Right ventricle myocardium superior (tissue), 1 donor: ENCODE measurements around the gene DYRK1B. TPM values are rescaled to one million over a fixed set of nuclear protein-coding genes. Genes with fewer than 3 reads are reported as not detected.

Source experiments
- ATAC-seq: fragments of 200-7000 bp; cut with Tn5 transposase; one replicate; pipeline ENCODE4 v1.9.1; 2020; ENCODE audit warnings: mild to moderate bottlenecking; ENCODE audit not compliant: poor library complexity
- DNase-seq: peaks from one replicate; pipeline ENCODE4 v3.0.0-alpha.2; 2020
- intact Hi-C: fragments of 100-400 bp; cut with DNase I; formaldehyde crosslinking; loops from one replicate; pipeline ENCODE4 v1.11.2; 2022
- total RNA-seq: library from RNA; stranded (reverse); fragmentation: NEBNext Ultra II Directional; extraction: Animal tissue kit (Norgen Biotek cat#: 25700); gene quantifications from one replicate; pipeline ENCODE4 v1.2.1, GENCODE V29; 2021
- donor health status: DM: no; HTN: yes; CAD: no; lungs with severe emphysema.

The DYRK1B gene
- total RNA-seq, 1 donor from 2014 or later = 16.8 TPM

GRCh38 chr19:39837978-39838377 is 4.0 kb upstream of the DYRK1B start:
- ATAC-seq (no peak), DNase-seq (no peak)
- intact Hi-C loops = no loop called here

- DNase-seq (no peak), ATAC-seq (no peak)
- intact Hi-C loops = no loop called here
These were observed 402 bp upstream of the DYRK1B start for GRCh38 chr19:39834287-39834841.

DNA sequence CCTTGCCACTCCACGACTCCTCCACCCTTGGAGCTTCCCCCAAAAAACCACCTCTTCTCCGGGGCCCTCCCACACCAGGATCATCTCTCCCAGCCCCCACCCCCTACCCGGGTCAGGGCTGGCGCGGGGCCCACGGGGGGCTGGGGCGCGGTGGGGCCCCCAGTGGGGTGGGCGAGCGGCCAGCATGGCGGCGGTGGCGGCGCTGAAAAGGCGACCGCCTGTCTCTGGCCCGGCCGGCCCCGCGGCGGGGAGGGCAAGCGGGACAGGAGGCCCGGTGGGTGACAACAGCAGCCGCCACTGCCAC is 850 bp downstream of the DYRK1B start:
- no peak for ATAC-seq
- intact Hi-C loops = no loop called here

GRCh38 chr19:39832341-39833083 is 1.4 kb downstream of the DYRK1B start:
- DNase-seq = no peak
- intact Hi-C loops = no loop called here
- ATAC-seq = no peak

More for the DNA sequence above, 850 bp downstream of the DYRK1B start:
- DNase-seq = no peak

GRCh38 chr19:39831679-39832078 is 2.3 kb downstream of the DYRK1B start:
- no peak for ATAC-seq
- no peak for DNase-seq
- intact Hi-C loops = no loop called here

DNA sequence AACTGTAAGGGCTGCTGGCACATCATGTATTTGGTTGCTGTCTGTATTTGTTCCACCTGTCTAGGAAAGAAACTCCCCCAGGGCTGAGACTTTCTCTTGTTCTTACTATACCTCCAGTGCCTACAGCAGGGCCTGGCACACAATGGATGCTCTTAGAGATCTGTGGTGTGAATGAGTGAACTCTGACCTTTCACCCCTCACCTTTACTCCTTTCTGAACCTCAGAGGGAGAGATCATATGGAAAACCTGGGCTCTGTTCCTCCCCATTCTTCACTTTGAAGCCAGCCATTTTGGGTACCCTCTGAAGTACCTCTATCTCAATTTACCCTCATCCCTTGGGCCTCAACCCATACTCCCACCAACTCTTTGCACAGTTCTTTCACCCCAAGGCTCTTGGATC is 3.1 kb downstream of the DYRK1B start:
- DNase-seq (no peak), ATAC-seq (no peak)
- intact Hi-C loops = no loop called here

DNA sequence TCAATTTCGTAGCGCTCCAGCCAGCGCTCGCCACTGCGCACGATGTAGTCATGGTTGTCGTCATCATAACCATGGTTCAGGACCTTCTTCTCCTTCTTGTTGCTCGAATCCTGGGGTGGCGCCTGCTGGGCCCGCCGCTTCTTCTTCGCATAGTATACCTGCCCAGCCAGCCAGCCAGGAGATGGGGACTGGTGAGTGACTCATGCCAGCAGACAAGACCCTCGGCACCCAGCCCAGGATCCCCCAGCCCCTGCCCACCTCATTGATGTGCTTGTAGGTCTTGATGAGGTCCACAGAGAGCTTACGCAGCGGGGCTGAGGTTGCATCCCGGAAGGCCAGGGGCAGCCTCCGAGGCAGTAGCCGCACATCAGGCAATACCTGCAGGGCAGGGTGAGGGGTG is 3.6 kb downstream of the DYRK1B start:
- ATAC-seq (no peak), DNase-seq (no peak)
- intact Hi-C loops = no loop called here

DNA sequence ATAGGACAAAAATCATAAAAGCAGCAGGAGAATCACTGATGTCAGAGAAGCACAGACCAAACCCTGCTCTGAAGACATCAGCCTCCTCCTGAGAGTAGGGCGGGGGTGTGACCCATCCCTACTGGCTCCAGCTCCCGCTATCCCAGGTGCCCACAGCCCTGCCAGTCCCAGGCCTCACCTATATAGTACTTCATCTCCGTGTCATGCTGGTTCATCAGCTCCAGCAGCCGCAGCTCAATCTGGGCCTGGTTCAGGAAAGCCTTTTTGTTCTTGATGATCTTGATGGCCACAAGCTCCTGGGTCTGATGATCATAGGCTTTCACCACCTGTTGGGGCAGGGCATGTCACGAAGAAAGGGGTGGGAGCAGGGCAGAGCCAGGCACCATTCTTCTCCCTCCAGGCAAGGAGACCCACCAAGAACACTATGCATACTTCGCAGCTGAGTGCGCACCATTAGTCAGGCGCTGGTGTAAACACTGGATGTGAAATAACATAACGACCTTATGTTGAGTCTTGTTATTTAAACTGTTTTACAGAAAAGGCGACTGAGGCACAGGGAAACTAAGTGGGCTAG is 4.2 kb downstream of the DYRK1B start:
- intact Hi-C loops = no loop called here
- DNase-seq (no peak), ATAC-seq (no peak)

DNA sequence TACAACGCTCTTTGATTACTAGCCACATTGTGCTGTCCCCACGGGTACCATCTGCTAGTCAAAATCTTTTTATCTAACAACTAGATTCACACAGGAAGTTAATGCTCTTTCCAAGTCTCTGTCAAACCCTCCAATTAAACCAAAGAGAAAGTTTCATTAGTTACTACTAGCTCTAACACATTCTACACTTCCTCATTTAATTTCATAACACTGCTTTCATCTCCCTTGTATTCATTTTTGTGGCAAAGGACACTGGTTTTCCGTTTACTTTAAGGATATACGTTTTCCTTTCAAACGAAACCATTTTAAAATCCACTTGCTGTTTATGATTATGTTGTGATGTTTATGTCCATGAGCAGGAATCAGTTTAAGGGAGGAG is 5.3 kb downstream of the DYRK1B start:
- no peak for DNase-seq
- ATAC-seq = no peak
- intact Hi-C loops = no loop called here

DNA sequence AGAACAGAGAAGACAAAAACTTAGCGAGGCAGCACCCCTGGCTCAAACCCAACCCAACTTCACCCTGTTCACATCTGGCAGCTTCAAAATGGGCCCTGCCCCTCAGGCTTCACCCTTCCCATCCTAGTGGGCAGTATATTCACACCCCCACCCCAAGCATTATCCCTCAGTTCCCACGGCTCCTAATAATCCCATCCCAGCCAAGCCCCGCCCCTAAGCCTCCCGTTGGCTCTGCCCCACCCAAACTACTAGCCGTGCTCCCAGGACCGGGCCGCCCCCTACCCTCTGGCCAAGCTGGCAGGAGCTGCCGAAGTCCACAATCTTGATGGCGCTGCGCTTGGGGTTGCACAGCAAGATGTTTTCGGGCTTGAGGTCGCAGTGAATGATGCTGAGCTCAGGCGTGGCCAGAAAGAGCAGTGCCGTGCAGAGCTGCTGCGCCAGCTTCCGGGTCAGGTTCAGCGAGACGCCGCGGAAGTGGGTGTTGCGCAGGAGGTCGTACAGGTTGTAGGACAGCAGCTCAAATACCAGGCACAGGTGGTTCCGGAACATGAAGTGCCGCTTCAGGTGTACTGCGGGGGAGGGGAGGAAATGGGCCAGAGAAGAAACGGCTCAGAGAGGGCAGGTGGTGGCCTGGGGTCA is 5.8 kb downstream of the DYRK1B start:
- DNase-seq = no peak
- intact Hi-C loops = no loop called here
- no peak for ATAC-seq

DNA sequence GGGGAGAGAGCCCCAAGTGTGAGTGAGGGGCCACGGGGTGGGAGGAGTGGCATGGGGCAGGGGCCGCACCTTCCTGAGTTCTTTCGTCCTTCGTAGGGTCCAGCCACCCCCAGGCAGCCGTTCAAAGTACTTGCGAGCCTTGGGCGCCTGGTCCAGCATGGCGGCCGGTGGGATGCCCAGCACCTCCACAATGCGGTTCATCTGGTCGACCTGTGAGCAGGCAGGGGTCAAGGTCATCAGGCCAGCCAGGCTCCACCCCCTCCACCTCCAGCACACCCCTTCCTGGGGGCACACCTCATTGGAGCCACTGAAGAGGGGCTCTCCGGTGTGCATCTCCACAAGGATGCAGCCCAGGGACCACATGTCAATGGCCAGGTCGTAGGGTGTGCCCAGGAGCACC is 6.7 kb downstream of the DYRK1B start:
- ATAC-seq (no peak), DNase-seq (no peak)
- intact Hi-C loops = no loop called here

- ATAC-seq (no peak), DNase-seq (no peak)
- intact Hi-C loops = no loop called here
These were observed 7.5 kb downstream of the DYRK1B start for GRCh38 chr19:39826311-39826945.

DNA sequence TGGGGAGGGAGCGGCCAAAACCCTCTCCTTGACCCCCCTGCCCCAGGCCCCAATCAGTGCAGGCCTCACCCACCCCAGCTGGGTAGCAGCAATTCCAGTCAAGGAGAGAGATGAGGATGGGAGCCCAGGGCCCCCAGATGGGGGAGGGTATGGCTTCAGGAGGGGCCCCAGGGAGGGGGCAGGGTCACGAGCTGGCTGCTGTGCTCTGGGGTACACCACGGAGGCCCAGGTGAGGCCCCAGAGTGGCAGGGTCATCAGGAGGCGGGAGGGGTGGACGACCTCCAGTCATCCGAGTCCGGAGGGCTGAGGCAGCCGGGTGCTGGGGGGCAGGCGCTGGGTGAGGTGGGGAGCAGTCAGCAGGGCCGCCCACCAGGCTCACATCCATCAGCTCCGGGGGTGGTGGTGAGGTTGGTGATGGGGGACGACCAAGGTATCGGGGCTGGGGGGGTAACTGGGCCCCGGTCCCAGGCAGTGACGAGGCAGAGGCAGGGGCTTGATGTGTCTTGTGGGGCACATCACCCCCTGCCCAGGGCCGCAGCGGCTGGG is 8.4 kb downstream of the DYRK1B start:
- intact Hi-C loops = no loop called here
- DNase-seq (no peak), ATAC-seq (no peak)

DNA sequence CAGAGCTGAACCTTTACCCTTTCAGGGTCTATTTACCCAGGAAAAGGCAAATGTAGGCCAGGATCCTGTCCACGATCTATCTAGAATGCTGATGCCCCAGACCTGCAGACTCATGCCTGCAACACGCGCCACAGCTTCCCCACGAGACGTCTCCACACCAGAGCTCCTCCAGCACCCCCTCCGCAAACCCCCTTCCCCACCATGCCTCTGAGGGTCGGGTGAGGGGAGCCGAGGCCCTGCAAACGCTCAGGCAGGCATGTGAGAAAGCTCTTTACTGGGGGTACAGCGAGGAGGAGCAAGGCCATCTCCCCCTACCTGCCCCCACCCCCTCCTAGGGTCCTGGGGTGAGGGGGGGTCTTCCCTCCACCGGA is 8.9 kb downstream of the DYRK1B start:
- intact Hi-C loops = no loop called here
- peak; percentile 1 for ATAC-seq
- no peak for DNase-seq

DNA sequence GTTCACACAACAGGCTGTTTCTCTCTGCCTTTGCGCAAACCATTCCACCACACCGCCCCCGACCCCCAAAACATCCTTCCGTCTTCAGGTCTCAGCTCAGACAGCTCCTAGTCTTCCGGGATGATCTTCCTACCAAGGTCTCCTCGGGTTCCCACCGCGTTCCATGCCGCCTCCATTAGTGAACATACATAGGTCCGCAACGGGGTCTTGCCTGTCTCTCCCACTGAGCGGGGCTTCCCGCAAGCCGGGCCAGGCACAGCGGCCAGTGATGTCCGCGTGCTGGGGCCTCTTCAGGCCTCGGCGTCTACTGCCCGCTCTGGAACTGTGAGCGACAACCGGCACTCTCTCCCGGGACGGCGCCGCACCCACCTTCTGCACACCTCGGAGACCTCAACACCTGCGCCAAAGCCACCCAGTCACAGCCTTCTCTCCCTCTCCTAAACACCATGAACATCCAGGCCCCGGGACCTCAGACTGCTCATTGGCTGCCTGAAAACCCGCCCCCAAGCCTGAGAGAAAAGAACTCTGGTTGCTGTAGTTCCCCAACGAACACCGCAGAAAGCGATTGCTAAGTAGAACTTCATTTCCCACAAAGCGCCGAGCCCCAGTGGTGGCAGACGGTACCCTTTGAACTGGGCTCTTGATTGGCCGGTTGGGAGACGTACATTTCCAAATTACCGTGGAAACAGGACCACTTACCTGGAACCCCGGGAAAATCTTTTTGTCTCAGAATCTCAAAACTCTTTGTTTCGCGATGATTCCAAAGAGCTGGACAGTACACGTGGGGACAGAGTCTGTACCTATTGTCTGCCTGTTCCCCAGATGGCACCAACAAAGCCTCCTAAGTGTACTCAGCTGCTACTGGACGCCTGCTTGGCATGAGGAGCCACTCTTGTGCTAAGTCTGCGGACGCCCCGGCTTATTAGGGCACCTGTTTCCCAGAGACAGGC is 9.5 kb downstream of the DYRK1B start:
- ATAC-seq (peak; percentile 96), DNase-seq (peak; percentile 90)
- intact Hi-C loops = no loop called here

GRCh38 chr19:39823686-39824085 is 10.3 kb downstream of the DYRK1B start:
- ATAC-seq (peak; percentile 11), DNase-seq (no peak)
- intact Hi-C loops = no loop called here

GRCh38 chr19:39820696-39821095 is 13.3 kb downstream of the DYRK1B start:
- DNase-seq (no peak), ATAC-seq (no peak)
- intact Hi-C loops = no loop called here

- no peak for ATAC-seq
- DNase-seq = no peak
- intact Hi-C loops = loop anchor here (10.0 kb wide), 1 partner anchor 155 kb away; the partner anchor contains the start of gene PSMC4
These were observed 14.2 kb downstream of the DYRK1B start for GRCh38 chr19:39819786-39820185.
